ENCODE results near the gene PFAS. TPM values are rescaled to one million over a fixed set of nuclear protein-coding genes. Genes with fewer than 3 reads are reported as not detected.

Gene PFAS
- total RNA-seq: 27.0 and 28.1 TPM in 2 replicates

DNA sequence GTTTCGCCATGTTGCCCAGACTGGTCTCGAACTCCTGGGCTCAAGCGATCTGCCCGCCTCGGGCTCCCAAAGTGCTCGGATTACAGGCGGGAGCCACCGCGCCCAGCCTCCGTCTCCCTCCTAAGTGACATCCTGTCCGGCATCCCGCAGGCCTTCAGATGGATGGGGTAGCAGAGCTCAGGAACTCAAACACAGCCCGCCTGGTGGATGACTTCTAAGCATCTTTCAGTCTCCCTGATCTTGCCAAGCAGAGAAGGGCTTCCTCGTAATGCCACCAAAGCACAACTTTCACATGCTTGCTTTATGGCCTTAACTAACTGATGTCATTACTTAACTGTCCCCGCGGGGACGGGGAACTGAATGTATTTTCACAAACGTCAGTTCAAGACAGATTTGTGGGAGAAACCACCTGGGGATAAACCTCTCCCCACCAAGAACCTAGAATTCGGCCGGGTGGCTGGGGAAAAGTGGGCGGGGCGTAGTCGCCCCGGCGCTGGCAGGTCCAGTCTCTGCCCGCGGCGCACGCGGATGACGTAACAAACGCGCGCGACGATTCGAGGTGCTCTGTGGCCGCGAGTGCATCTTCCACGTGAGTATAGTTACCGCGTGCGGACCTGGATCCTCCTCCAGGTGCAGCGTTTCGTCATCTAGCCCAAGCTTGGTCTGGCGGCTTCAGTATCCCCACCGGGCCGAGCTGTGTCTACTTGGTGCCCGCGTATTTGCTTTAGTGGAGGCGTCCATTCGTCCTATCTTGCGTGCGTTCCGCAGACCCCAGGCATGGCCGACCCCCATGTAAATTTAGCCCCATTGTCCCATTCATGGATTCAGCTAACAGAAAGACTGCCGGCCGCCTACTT lies at the start of gene PFAS:
Gene PFAS (plus strand): TSS at position 539 of the 857 bp plus-strand sequence. CDS start 4,649 bp downstream, outside the sequence.

GRCh38 chr17:8209907-8210760 lies 39.0 kb upstream of the PFAS start, which contains the start of gene AURKB:
Gene AURKB (minus strand): TSS chr17:8210575. CDS start chr17:8210224, 351 bp downstream.

DNA sequence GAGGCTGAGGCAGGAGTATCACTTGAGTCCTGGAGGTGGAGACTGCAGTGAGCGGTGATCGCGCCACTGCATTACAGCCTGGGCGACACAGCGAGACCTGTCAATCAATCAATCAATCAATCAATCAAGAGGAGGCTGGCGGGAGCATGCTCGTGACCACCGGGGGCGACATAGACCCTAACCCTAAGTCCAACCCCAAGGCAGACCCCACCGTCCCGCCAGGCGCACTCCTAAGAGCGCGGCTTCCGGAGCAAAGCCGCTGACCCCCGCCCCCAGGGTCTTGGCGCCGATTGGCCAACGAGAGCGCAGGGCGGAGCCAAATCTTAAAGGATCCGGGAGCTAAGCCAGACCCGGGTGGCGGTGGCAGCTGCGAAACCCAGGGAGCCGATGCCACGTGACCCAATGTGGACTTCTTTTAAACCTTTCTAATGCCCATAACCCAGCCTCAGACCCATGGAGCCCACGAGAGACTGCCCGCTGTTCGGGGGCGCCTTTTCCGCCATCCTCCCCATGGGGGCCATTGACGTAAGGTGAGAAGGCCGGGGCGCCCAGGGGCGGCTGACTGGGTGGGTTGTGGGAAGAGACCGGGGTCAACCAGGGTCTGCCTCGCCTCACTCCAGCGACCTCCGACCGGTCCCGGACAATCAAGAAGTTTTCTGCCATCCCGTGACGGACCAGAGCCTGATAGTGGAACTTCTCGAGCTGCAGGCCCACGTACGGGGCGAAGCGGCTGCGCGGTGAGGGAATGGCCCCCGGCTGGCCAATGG lies 39.4 kb downstream of the PFAS start, which contains the start of gene RANGRF:
Gene RANGRF (plus strand): TSS at position 335 of the 767 bp plus-strand sequence. CDS start 119 bp downstream, at position 454.

Other genes starting within 250 kb of the PFAS start
- gene GUCY2D, start 246.7 kb upstream of the PFAS start, total RNA-seq: 0.14 and 0.84 TPM in 2 replicates
- 50.2 and 69.3 TPM in 2 replicates for gene ALOX15B, start 210.2 kb upstream of the PFAS start, total RNA-seq
- gene ALOX12B, start 161.6 kb upstream of the PFAS start, total RNA-seq: 1.1 and 3.5 TPM in 2 replicates
- 2.1 and 3.2 TPM in 2 replicates for gene ALOXE3, start 130.8 kb upstream of the PFAS start, total RNA-seq
- gene HES7, start 125.2 kb upstream of the PFAS start, total RNA-seq: 1.8 and 1.9 TPM in 2 replicates
- 47.4 and 70.4 TPM in 2 replicates for gene PER1, start 96.9 kb upstream of the PFAS start, total RNA-seq
- 3.3 and 5.9 TPM in 2 replicates for gene VAMP2, start 86.3 kb upstream of the PFAS start, total RNA-seq
- gene TMEM107, start 72.9 kb upstream of the PFAS start, total RNA-seq: 41.7 and 46.1 TPM in 2 replicates
- gene BORCS6, start 59.1 kb upstream of the PFAS start, total RNA-seq: 13.0 and 16.8 TPM in 2 replicates
- gene AURKB, start 38.7 kb upstream of the PFAS start, total RNA-seq: 58.2 and 59.1 TPM in 2 replicates
- gene CTC1, start 1.2 kb upstream of the PFAS start, total RNA-seq: 9.0 and 11.6 TPM in 2 replicates
- 23.9 and 24.3 TPM in 2 replicates for gene RANGRF, start 39.4 kb downstream of the PFAS start, total RNA-seq
- gene SLC25A35, start 46.1 kb downstream of the PFAS start, total RNA-seq: 0.78 and 0.93 TPM in 2 replicates
- gene ARHGEF15, start 61.0 kb downstream of the PFAS start, total RNA-seq: not detected in 2 replicates
- gene ODF4, start 90.6 kb downstream of the PFAS start, total RNA-seq: not detected in 2 replicates
- gene RPL26, start 133.9 kb downstream of the PFAS start, total RNA-seq: 3,396 and 4,896 TPM in 2 replicates
- gene RNF222, start 148.5 kb downstream of the PFAS start, total RNA-seq: 1.4 and 2.2 TPM in 2 replicates
- 40.9 and 42.5 TPM in 2 replicates for gene NDEL1, start 186.6 kb downstream of the PFAS start, total RNA-seq